Measurements from ENCODE around the gene TTYH3.
"Not testable (repeated sequence)": the region's sequence is repeated elsewhere in the genome, so short reads cannot be mapped to it uniquely, and the experiment has no call there.

TTYH3 gene

GRCh38 chr7:2603044-2603965 is 28.5 kb upstream of the TTYH3 start:
- DNase-seq, result no peak

- no peak for DNase-seq
Observed at GRCh38 chr7:2604608-2605174, 27.1 kb upstream of the TTYH3 start.

- DNase-seq, result no peak
Observed at GRCh38 chr7:2605608-2606538, 25.9 kb upstream of the TTYH3 start.

- DNase-seq, result no peak
Observed at GRCh38 chr7:2606539-2606936, 25.2 kb upstream of the TTYH3 start.

GRCh38 chr7:2607122-2607922 is 24.5 kb upstream of the TTYH3 start:
- no peak for DNase-seq

GRCh38 chr7:2607923-2608904 is 23.6 kb upstream of the TTYH3 start:
- no peak for DNase-seq

GRCh38 chr7:2608921-2609411 is 22.8 kb upstream of the TTYH3 start:
- DNase-seq, result no peak

- DNase-seq, result not testable (repeated sequence)
Observed at GRCh38 chr7:2609646-2610045, 22.1 kb upstream of the TTYH3 start.

GRCh38 chr7:2610466-2610865 is 21.3 kb upstream of the TTYH3 start:
- DNase-seq, result no peak

GRCh38 chr7:2610898-2611297 is 20.9 kb upstream of the TTYH3 start:
- no peak for DNase-seq

GRCh38 chr7:2611401-2611800 is 20.4 kb upstream of the TTYH3 start:
- DNase-seq, result no peak

GRCh38 chr7:2611922-2612321 is 19.9 kb upstream of the TTYH3 start:
- DNase-seq, result no peak

GRCh38 chr7:2612445-2613097 is 19.2 kb upstream of the TTYH3 start:
- no peak for DNase-seq

- DNase-seq, result no peak
Observed at GRCh38 chr7:2613098-2613930, 18.5 kb upstream of the TTYH3 start.

- no peak for DNase-seq
Observed at GRCh38 chr7:2613931-2614600, 17.7 kb upstream of the TTYH3 start.

- no peak for DNase-seq
Observed at GRCh38 chr7:2614631-2615330, 17.0 kb upstream of the TTYH3 start.

- no peak for DNase-seq
Observed at GRCh38 chr7:2616387-2617324, 15.1 kb upstream of the TTYH3 start.

Measured in activated CD4-positive, alpha-beta T cell treated with anti-CD3 and anti-CD28 coated beads, Interleukin-2, amount 50 U/mL, for 4 hours (primary cell).